ENCODE results near the gene BPIFB1.

Gene BPIFB1

GRCh38 chr20:33250666-33251065, 32.3 kb upstream of the BPIFB1 start:
- POLR2A ChIA-PET: no interaction called here
- no peaks in the 10 kb centered on the region for H3K9me3 ChIP-seq (ENCODE audit: control insufficient read depth, insufficient read depth, low read depth, low read length)
- CTCF ChIA-PET: no interaction called here
- H3K27ac ChIP-seq (ENCODE audit: extremely low read depth, low read depth, low read length): no peak overlapping the region
- no peaks in the 10 kb centered on the region for H3K4me1 ChIP-seq (ENCODE audit: control insufficient read depth, insufficient read depth, low read length)
- no peak overlapping the region for H3K4me3 ChIP-seq (ENCODE audit: low read depth, low read length)
- TF ChIP-seq ZNF146 (tag by site-specific recombination; IDR thresholded peaks at IDR 0.05) (no peak), ZNF155 (tag by site-specific recombination; IDR thresholded peaks at IDR 0.05) (no peak), ZNF239 (tag by site-specific recombination; IDR thresholded peaks at IDR 0.05) (no peak), PATZ1 (tag by site-specific recombination; IDR thresholded peaks at IDR 0.05) (no peak), TCF7L2 (IDR thresholded peaks at IDR 0.05; ENCODE audit: borderline replicate concordance, low read depth, low read length) (no peak), ZBTB6 (tag by site-specific recombination; IDR thresholded peaks at IDR 0.05) (no peak), REST (tag by site-specific recombination; IDR thresholded peaks at IDR 0.05) (no peak), ZNF362 (tag by site-specific recombination; IDR thresholded peaks at IDR 0.05) (no peak), ZNF184 (tag by site-specific recombination; IDR thresholded peaks at IDR 0.05) (no peak), ZNF394 (tag by site-specific recombination; IDR thresholded peaks at IDR 0.05; ENCODE audit: borderline replicate concordance) (no peak), ZNF76 (tag by site-specific recombination; IDR thresholded peaks at IDR 0.05; ENCODE audit: borderline replicate concordance, low read depth) (no peak), ZNF302 (tag by site-specific recombination; IDR thresholded peaks at IDR 0.05; ENCODE audit: low read depth) (no peak), ZNF202 (tag by site-specific recombination; IDR thresholded peaks at IDR 0.05; ENCODE audit: borderline replicate concordance) (no peak), ZBTB44 (tag by site-specific recombination; IDR thresholded peaks at IDR 0.05) (no peak), OVOL3 (tag by site-specific recombination; IDR thresholded peaks at IDR 0.05) (no peak), ZNF777 (tag by site-specific recombination; IDR thresholded peaks at IDR 0.05; ENCODE audit: borderline replicate concordance) (no peak), PRDM1 (tag by site-specific recombination; IDR thresholded peaks at IDR 0.05) (no peak)
- H3K36me3 ChIP-seq (ENCODE audit: control insufficient read depth in 2 of 2, insufficient read depth in 1 of 2, low read length in 2 of 2): no peaks in the 10 kb centered on the region
